ENCODE data around the gene AUTS2.

DNA sequence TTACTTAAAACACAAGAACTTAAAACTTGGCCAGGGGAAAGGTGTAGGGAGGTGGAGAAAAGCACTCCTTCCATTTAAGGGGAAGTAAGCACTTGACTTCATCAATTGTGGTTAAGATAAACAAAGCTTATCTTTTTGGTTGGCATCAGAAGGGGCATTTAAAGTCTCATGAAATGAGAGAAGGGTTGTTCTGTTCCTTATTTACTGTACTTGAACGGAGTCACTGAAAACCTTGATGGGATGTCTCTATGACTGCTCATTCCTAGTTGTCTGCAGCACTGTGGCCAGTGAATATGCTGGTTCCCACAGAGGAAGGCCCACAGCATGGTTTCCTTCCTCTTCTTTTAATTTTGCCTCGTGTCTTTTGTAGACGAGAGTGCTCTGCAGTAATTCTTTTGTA is 229.3 kb downstream of the AUTS2 start:
- TF ChIP-seq, protein P1, sequence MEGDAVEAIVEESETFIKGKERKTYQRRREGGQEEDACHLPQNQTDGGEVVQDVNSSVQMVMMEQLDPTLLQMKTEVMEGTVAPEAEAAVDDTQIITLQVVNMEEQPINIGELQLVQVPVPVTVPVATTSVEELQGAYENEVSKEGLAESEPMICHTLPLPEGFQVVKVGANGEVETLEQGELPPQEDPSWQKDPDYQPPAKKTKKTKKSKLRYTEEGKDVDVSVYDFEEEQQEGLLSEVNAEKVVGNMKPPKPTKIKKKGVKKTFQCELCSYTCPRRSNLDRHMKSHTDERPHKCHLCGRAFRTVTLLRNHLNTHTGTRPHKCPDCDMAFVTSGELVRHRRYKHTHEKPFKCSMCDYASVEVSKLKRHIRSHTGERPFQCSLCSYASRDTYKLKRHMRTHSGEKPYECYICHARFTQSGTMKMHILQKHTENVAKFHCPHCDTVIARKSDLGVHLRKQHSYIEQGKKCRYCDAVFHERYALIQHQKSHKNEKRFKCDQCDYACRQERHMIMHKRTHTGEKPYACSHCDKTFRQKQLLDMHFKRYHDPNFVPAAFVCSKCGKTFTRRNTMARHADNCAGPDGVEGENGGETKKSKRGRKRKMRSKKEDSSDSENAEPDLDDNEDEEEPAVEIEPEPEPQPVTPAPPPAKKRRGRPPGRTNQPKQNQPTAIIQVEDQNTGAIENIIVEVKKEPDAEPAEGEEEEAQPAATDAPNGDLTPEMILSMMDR (IDR thresholded peaks at IDR 0.05), result no peak
- no peak for TF ChIP-seq POLR2A (IDR thresholded peaks at IDR 0.05)
